Measurements from ENCODE around the gene MOB3B. TPM values are rescaled to one million over a fixed set of nuclear protein-coding genes. Genes with fewer than 3 reads are reported as not detected.

MOB3B gene
- polyA plus RNA-seq, 1 of the 3 experiments (the other 2 are of a cell fraction): 0.90 TPM

- DNase-seq: no peak
- no peaks in the 10 kb centered on the region for H3K9me3 ChIP-seq
- no peak overlapping the region for H3K4me3 ChIP-seq (ENCODE audit: low read depth in 2 of 2, low read length in 1 of 2)
- H3K9me2 ChIP-seq: no peaks in the 10 kb centered on the region
- no peak overlapping the region for H3K9ac ChIP-seq
- no peaks in the 10 kb centered on the region for H4K20me1 ChIP-seq (ENCODE audit: insufficient read depth)
- H3F3A ChIP-seq (replicated peaks; ENCODE audit: insufficient read depth): no peaks in the 10 kb centered on the region
- peaks cover 0 to 10% of the 10 kb centered on the region in 2 experiments; a peak in 1 of 4 replicates for H3K4me1 ChIP-seq (ENCODE audit: control insufficient read depth in 1 of 2, insufficient read depth in 2 of 2, low read depth in 1 of 2, low read length in 1 of 2)
- no peaks in the 10 kb centered on the region for H3K36me3 ChIP-seq (replicated peaks in 1 of 2; ENCODE audit: control insufficient read depth in 1 of 2, insufficient read depth in 2 of 2, low read length in 1 of 2)
- no peak overlapping the region for H2AFZ ChIP-seq (ENCODE audit: low read depth)
- H3K79me2 ChIP-seq (ENCODE audit: insufficient read depth): no peaks in the 10 kb centered on the region
- no peak overlapping the region for H3K4me2 ChIP-seq
- no peaks in the 10 kb centered on the region for H3K27me3 ChIP-seq (ENCODE audit: insufficient read depth)
- ChIA-PET CTCF (interaction anchor here (0.7 to 1.1 kb wide), 2 partner anchors 28 to 239 kb away, joined by 3 to 4 read pairs; no protein-coding TSS in a partner anchor), POLR2A (no interaction called here)
- 86% methylated on average over 4 of the region's 4 CpGs for WGBS (ENCODE audit: low lambda C conversion rate)
- no peak overlapping the region for H3K27ac ChIP-seq (ENCODE audit: low read depth in 2 of 2, low read length in 1 of 2)
- TF ChIP-seq NFIC (IDR thresholded peaks at IDR 0.05; ENCODE audit: borderline replicate concordance): no peak
- TF ChIP-seq, protein P1, sequence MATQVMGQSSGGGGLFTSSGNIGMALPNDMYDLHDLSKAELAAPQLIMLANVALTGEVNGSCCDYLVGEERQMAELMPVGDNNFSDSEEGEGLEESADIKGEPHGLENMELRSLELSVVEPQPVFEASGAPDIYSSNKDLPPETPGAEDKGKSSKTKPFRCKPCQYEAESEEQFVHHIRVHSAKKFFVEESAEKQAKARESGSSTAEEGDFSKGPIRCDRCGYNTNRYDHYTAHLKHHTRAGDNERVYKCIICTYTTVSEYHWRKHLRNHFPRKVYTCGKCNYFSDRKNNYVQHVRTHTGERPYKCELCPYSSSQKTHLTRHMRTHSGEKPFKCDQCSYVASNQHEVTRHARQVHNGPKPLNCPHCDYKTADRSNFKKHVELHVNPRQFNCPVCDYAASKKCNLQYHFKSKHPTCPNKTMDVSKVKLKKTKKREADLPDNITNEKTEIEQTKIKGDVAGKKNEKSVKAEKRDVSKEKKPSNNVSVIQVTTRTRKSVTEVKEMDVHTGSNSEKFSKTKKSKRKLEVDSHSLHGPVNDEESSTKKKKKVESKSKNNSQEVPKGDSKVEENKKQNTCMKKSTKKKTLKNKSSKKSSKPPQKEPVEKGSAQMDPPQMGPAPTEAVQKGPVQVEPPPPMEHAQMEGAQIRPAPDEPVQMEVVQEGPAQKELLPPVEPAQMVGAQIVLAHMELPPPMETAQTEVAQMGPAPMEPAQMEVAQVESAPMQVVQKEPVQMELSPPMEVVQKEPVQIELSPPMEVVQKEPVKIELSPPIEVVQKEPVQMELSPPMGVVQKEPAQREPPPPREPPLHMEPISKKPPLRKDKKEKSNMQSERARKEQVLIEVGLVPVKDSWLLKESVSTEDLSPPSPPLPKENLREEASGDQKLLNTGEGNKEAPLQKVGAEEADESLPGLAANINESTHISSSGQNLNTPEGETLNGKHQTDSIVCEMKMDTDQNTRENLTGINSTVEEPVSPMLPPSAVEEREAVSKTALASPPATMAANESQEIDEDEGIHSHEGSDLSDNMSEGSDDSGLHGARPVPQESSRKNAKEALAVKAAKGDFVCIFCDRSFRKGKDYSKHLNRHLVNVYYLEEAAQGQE (IDR thresholded peaks at IDR 0.05; ENCODE audit: low read depth, low read length): no peak
- TF ChIP-seq RFX5 (IDR thresholded peaks at IDR 0.05; ENCODE audit: low read length): no peak
- TF ChIP-seq GATA2 (CRISPR knock-in tag; IDR thresholded peaks at IDR 0.05): no peak
- TF ChIP-seq PBX3 (IDR thresholded peaks at IDR 0.05): no peak
- no peak for TF ChIP-seq TCF12 (IDR thresholded peaks at IDR 0.05)
- TF ChIP-seq, protein P2, sequence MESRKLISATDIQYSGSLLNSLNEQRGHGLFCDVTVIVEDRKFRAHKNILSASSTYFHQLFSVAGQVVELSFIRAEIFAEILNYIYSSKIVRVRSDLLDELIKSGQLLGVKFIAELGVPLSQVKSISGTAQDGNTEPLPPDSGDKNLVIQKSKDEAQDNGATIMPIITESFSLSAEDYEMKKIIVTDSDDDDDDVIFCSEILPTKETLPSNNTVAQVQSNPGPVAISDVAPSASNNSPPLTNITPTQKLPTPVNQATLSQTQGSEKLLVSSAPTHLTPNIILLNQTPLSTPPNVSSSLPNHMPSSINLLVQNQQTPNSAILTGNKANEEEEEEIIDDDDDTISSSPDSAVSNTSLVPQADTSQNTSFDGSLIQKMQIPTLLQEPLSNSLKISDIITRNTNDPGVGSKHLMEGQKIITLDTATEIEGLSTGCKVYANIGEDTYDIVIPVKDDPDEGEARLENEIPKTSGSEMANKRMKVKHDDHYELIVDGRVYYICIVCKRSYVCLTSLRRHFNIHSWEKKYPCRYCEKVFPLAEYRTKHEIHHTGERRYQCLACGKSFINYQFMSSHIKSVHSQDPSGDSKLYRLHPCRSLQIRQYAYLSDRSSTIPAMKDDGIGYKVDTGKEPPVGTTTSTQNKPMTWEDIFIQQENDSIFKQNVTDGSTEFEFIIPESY (IDR thresholded peaks at IDR 0.05; ENCODE audit: borderline replicate concordance, low read depth): no peak
- TF ChIP-seq FOXM1 (IDR thresholded peaks at IDR 0.05; ENCODE audit: low read depth): no peak
- TF ChIP-seq GABPA (IDR thresholded peaks at IDR 0.05; ENCODE audit: low read depth): no peak
- no peak for TF ChIP-seq SIN3A (IDR thresholded peaks at IDR 0.05; ENCODE audit: borderline replicate concordance, low read depth, low read length)
- no peak for TF ChIP-seq POLR2AphosphoS5 (IDR thresholded peaks at IDR 0.05; ENCODE audit: low read depth, low read length)
- TF ChIP-seq CHD2 (IDR thresholded peaks at IDR 0.05; ENCODE audit: low read length, partially characterized antibody): no peak
- TF ChIP-seq FOXJ3 (CRISPR knock-in tag; IDR thresholded peaks at IDR 0.05): no peak
- no peak for TF ChIP-seq ELF1 (IDR thresholded peaks at IDR 0.05)
- TF ChIP-seq RXRA (IDR thresholded peaks at IDR 0.05; ENCODE audit: borderline replicate concordance, low read depth): no peak
- TF ChIP-seq USF1 (IDR thresholded peaks at IDR 0.05; ENCODE audit: borderline replicate concordance, low read depth): no peak
- no peak for TF ChIP-seq EP300 (IDR thresholded peaks at IDR 0.05; ENCODE audit: borderline replicate concordance in 1 of 2, low read depth in 1 of 2, low read length in 1 of 2)
- no peak for TF ChIP-seq TAF1 (IDR thresholded peaks at IDR 0.05; ENCODE audit: borderline replicate concordance, low read depth, low read length)
- no peak for TF ChIP-seq MEF2A (IDR thresholded peaks at IDR 0.05; ENCODE audit: borderline replicate concordance, low read depth)
Observed at GRCh38 chr9:27361492-27361891, 168.1 kb downstream of the MOB3B start.
